Stimulated activated CD8-positive, alpha-beta memory T cell treated with anti-CD3 and anti-CD28 coated beads, Interleukin-4, amount 100 ng/mL, for 1 hour (primary cell): ENCODE data around the gene ITPKC.
"Not testable (repeated sequence)": the region's sequence is repeated elsewhere in the genome, so short reads cannot be mapped to it uniquely, and the experiment has no call there.

Experiments used
- DNase-seq, 2 donors: peaks; one replicate each; pipeline ENCODE4 v3.0.0-alpha.2; 2020; ENCODE audit warnings: low read depth in 2 of 2, low spot score in 1 of 2

The ITPKC gene

GRCh38 chr19:40714441-40715299 is 2.2 kb upstream of the ITPKC start:
- peak; percentile 73 to 87 for DNase-seq

- DNase-seq: peak; percentile 54 to 60
These were observed 856 bp upstream of the ITPKC start for GRCh38 chr19:40716031-40716481.

GRCh38 chr19:40717325-40717879 is 490 bp downstream of the ITPKC start:
- DNase-seq: no peak

GRCh38 chr19:40717880-40718773 is 1.2 kb downstream of the ITPKC start:
- DNase-seq: no peak

- DNase-seq: no peak
These were observed 2.0 kb downstream of the ITPKC start for GRCh38 chr19:40718774-40719391.

- DNase-seq: no peak
These were observed 2.5 kb downstream of the ITPKC start for GRCh38 chr19:40719414-40719894.

GRCh38 chr19:40721140-40721486 is 4.2 kb downstream of the ITPKC start:
- no peak for DNase-seq

GRCh38 chr19:40721936-40722661 is 5.2 kb downstream of the ITPKC start:
- no peak for DNase-seq

GRCh38 chr19:40723661-40724254 is 6.8 kb downstream of the ITPKC start:
- no peak for DNase-seq

GRCh38 chr19:40724315-40724714 is 7.4 kb downstream of the ITPKC start:
- no peak for DNase-seq

GRCh38 chr19:40724855-40725254 is 7.9 kb downstream of the ITPKC start:
- no peak for DNase-seq

- no peak for DNase-seq
These were observed 9.4 kb downstream of the ITPKC start for GRCh38 chr19:40726279-40726678.

GRCh38 chr19:40730065-40730464 is 13.2 kb downstream of the ITPKC start:
- DNase-seq: not testable (repeated sequence)

GRCh38 chr19:40732304-40732703 is 15.4 kb downstream of the ITPKC start:
- not testable (repeated sequence) for DNase-seq

GRCh38 chr19:40733149-40733548 is 16.2 kb downstream of the ITPKC start:
- DNase-seq: no peak

- DNase-seq: no peak
These were observed 18.3 kb downstream of the ITPKC start for GRCh38 chr19:40735013-40735771.

- no peak for DNase-seq
These were observed 19.7 kb downstream of the ITPKC start for GRCh38 chr19:40736661-40737060.

GRCh38 chr19:40737102-40737644 is 20.3 kb downstream of the ITPKC start:
- no peak for DNase-seq
